ENCODE measurements around the gene SLC2A14.
"Not testable (repeated sequence)": the region's sequence is repeated elsewhere in the genome, so short reads cannot be mapped to it uniquely, and the experiment has no call there.

- TF ChIP-seq EZH2 (IDR thresholded peaks at IDR 0.05; ENCODE audit: insufficient read depth, poor library complexity, severe bottlenecking); EZH2phosphoT487 (IDR thresholded peaks at IDR 0.05; ENCODE audit: insufficient read depth, low read depth): not testable (repeated sequence)
Measured at GRCh38 chr12:7842444-7842843, 30.3 kb downstream of the SLC2A14 start.

Data from GM23248 (cell line).